ENCODE data around the gene SIK3.

GRCh38 chr11:116994195-116994594 is 104.0 kb downstream of the SIK3 start:
- TF ChIP-seq FOXM1 (IDR thresholded peaks at IDR 0.05; ENCODE audit: borderline replicate concordance, low read depth) = no peak
- TF ChIP-seq CEBPB (IDR thresholded peaks at IDR 0.05) = no peak
- no peak for TF ChIP-seq CREB1 (IDR thresholded peaks at IDR 0.05; ENCODE audit: low read depth)
- TF ChIP-seq ZBTB7A (IDR thresholded peaks at IDR 0.05; ENCODE audit: low read depth) = no peak
